T-cell (primary cell): Measurements from ENCODE around the gene WWP2. TPM values are rescaled to one million over a fixed set of nuclear protein-coding genes. Genes with fewer than 3 reads are reported as not detected.

Source experiments
- ATAC-seq, 4 experiments: fragments of 200-7000 bp in 3 of 4; fragments of 150-1000 bp in 1 of 4; cut with Tn5 transposase; replicated peaks in 1 of 4; 1 replicate in 3 of 4; 2 replicates in 1 of 4; pipeline ENCODE4 v1.10.0; 2021; ENCODE audit warnings: moderate library complexity in 3 of 4, mild to moderate bottlenecking in 2 of 4, moderate number of reproducible peaks in 1 of 4
- CTCF ChIA-PET, 2 donors: fragments of 300-600 bp; sonication (Branson Sonifier 250); formaldehyde crosslinking; loops; one replicate each; lab custom pipeline; 2022; ENCODE audit warnings: antibody characterized with exemption in 2 of 2; lab: Charles Lee
- POLR2A ChIA-PET, 2 donors: fragments of 300-600 bp; sonication (Branson Sonifier 250); formaldehyde crosslinking; loops; one replicate each; lab custom pipeline; 2022; ENCODE audit warnings: antibody characterized with exemption in 2 of 2; lab: Charles Lee
- DNase-seq, 35 experiments: peaks; one replicate each; pipeline versions ENCODE4 v3.0.0 to v3.0.0-alpha.2; 2013 to 2023
- H3K27ac ChIP-seq: one replicate; pipeline ENCODE4 v1.5.1; 2013; ENCODE audit warnings: low read length
- H3K27me3 ChIP-seq, 2 experiments: replicated peaks in 1 of 2; 1 replicate in 1 of 2; 2 replicates in 1 of 2; pipeline versions ENCODE4 v1.6.1 to v1.7.0; 2013; ENCODE audit warnings: low read length in 1 of 2, mixed read lengths in 1 of 2; ENCODE audit not compliant: control insufficient read depth in 2 of 2, insufficient read depth in 2 of 2; ENCODE audit errors: extremely low read depth in 1 of 2
- H3K36me3 ChIP-seq, 2 donors: 1 replicate in 1 of 2; 2 replicates in 1 of 2; pipeline versions ENCODE4 v1.6.1 to v1.7.0; 2013; ENCODE audit warnings: low read length in 1 of 2; ENCODE audit not compliant: control insufficient read depth in 2 of 2, insufficient read depth in 1 of 2; ENCODE audit errors: extremely low read depth in 1 of 2
- H3K4me1 ChIP-seq, 2 experiments: 1 replicate in 1 of 2; 2 replicates in 1 of 2; pipeline versions ENCODE4 v1.6.1 to v1.7.0; 2013; ENCODE audit warnings: low read length in 2 of 2, mixed read lengths in 1 of 2; ENCODE audit not compliant: insufficient read depth in 2 of 2, control insufficient read depth in 1 of 2; ENCODE audit errors: extremely low read depth in 1 of 2
- H3K4me3 ChIP-seq, 2 donors: 1 replicate in 1 of 2; 2 replicates in 1 of 2; pipeline versions ENCODE4 v1.5.1 to v1.7.0; 2013; ENCODE audit warnings: mild to moderate bottlenecking in 2 of 2, low read length in 1 of 2, moderate library complexity in 1 of 2; ENCODE audit not compliant: control insufficient read depth in 1 of 2; ENCODE audit errors: extremely low read depth in 1 of 2
- H3K9me3 ChIP-seq: 2 replicates; pipeline ENCODE4 v1.7.0; 2013
- H3K27ac Mint-ChIP-seq, 2 donors: one replicate each; pipeline ENCODE4 v1.8.0; 2020 to 2021; ENCODE audit warnings: mild to moderate bottlenecking in 2 of 2, mixed read lengths in 2 of 2
- H3K27me3 Mint-ChIP-seq, 2 donors: one replicate each; pipeline ENCODE4 v1.8.0; 2021 to 2022; ENCODE audit warnings: mixed read lengths in 2 of 2
- H3K36me3 Mint-ChIP-seq: one replicate; pipeline ENCODE4 v1.8.0; 2021; ENCODE audit warnings: mixed read lengths
- H3K4me1 Mint-ChIP-seq, 3 donors: one replicate each; pipeline ENCODE4 v1.8.0; 2020 to 2022; ENCODE audit warnings: mixed read lengths in 3 of 3, mild to moderate bottlenecking in 1 of 3
- H3K4me3 Mint-ChIP-seq, 3 donors: one replicate each; pipeline ENCODE4 v1.8.0; 2020 to 2022; ENCODE audit warnings: mild to moderate bottlenecking in 3 of 3, mixed read lengths in 3 of 3, moderate library complexity in 3 of 3
- H3K9me3 Mint-ChIP-seq, 3 donors: one replicate each; pipeline ENCODE4 v1.8.0; 2020 to 2022; ENCODE audit warnings: mixed read lengths in 3 of 3
- WGBS: methylation state at CpG from one replicate; pipeline ENCODE4 v1.1.5; 2013; ENCODE audit warnings: missing lambda C conversion rate; ENCODE audit not compliant: insufficient coverage; 5-methylcytosine and 5-hydroxymethylcytosine counted together
- total RNA-seq, 35 experiments: library from RNA in 6 of 35; stranded (reverse) in 6 of 35; fragments of 120-200 nt in 1 of 35; gene quantifications; one replicate each; pipeline versions ENCODE4 v1.2.1 to v1.2.4 and lab custom pipeline; 2013 to 2026

The WWP2 gene
- total RNA-seq, 5 donors from 2014 or later (not counting 1 experiment from before 2014, with no cell fraction given), result 55.3 to 78.5 (median 66.4) TPM

DNA sequence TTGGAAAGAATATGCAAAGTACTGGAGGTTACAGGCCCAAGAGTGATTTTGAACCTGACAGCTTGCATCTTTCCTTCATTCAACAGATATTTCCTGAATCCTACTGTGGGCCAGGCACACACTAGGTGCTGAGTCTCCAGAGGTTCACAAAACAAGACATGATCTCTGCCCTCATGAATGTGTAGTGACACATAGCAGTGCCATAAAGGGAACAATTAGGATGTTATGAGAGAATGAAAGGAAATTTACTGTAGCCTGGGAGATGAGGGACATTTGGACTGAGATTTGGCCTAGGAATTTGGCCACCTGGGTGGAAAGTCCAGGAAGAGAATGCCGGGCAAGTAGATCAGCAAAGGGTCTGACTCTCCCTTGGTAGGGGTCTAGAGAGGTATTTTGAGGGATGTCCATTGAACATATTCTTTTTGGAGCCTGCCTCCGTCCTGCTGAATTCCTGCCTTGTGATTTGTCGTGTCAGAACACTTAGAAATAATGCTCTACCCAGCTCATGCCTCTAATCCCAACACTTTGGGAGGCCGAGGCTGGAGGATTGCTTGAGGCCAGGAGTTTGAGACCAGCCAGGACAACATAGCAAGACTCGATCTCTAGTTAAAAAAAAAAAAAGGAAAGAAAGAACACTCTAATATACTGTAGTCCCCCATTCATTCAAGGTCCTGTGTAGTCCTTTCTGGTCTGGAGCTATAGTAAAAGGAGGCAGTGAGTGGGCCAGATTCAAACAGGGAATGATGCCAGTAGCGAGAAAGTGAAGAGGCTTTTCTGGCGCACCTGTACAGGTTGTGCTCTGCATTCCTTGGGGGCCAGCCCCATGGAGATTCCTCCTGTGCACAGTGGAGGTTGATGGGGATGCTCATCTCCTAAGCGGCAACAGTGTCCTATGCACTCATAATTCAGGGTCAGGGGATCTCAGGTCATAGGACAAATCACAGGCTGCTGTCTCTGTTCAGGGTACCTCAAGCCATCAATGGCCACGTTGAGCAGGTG lies 98.4 kb downstream of the WWP2 start:
- Histone ChIP-seq H3K4me1 (no peaks in the 10 kb centered on the region), H3K27me3 (no peaks in the 10 kb centered on the region), H3K9me3 (no peaks in the 10 kb centered on the region), H3K36me3 (peaks cover 2 to 12% of the 10 kb centered on the region in 2 donors), H3K4me3 (no peak overlapping the region), H3K27ac (no peak overlapping the region)
- ATAC-seq, result no peak
- Mint-ChIP-seq H3K9me3 (no peaks in the 10 kb centered on the region), H3K27me3 (no peaks in the 10 kb centered on the region), H3K36me3 (peaks cover 23% of the 10 kb centered on the region), H3K27ac (no peak overlapping the region), H3K4me1 (peaks cover 0 to 3% (median under 1%) of the 10 kb centered on the region in 3 donors), H3K4me3 (no peak overlapping the region)
- ChIA-PET CTCF (no interaction called here), POLR2A (no interaction called here)
- WGBS, result 100% methylated on average over 2 of the region's 9 CpGs
- DNase-seq, result no peak

DNA sequence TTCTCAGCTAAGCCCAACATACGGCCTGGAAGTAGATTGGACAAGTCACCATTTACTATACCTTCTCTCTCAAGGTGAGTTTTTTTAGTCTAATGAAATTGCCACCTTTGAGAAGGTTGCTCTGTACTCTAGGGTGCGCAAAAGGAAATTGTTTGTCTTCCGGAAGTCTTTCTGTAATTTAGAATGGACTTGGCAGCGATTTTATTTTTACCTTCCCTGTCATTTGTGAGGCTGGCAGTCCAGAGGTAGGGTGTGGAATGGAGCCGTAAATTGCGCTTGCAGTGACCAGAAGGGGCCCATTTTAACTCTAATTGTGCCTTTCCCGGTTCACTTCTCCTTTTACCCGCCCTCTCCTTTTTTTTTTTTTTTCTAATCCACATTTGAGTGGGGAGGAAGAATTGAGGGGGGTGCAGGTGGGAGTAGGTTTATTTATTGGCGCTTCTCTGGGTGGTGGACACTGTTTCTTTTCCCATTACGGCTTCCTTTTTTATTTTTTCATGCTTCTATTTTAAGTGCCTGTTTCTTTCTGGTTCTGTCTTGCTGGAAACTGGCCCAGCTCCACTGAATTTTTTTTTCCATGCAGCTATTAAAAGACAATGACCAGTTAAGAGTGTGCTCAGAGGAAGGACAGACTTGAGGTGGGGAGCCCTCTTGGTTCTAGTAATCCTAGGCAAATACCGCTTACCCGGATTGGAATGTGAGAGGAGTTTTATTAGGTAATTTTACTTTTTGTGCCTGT lies 99.3 kb downstream of the WWP2 start:
- no peak for ATAC-seq
- H3K4me1 Mint-ChIP-seq, result peaks cover 0 to 1% (median 0%) of the 10 kb centered on the region in 3 donors
- no peaks in the 10 kb centered on the region for H3K27me3 Mint-ChIP-seq
- peaks cover 25% of the 10 kb centered on the region for H3K36me3 Mint-ChIP-seq
- Histone ChIP-seq H3K36me3 (peaks cover 0 to 12% of the 10 kb centered on the region in 2 donors), H3K9me3 (no peaks in the 10 kb centered on the region), H3K27me3 (no peaks in the 10 kb centered on the region), H3K27ac (no peak overlapping the region), H3K4me3 (no peak overlapping the region), H3K4me1 (no peaks in the 10 kb centered on the region)
- DNase-seq, result no peak
- no peak overlapping the region for H3K27ac Mint-ChIP-seq
- CTCF ChIA-PET, result no interaction called here
- H3K4me3 Mint-ChIP-seq, result no peak overlapping the region
- WGBS, result 83% methylated on average over 3 of the region's 12 CpGs
- no peaks in the 10 kb centered on the region for H3K9me3 Mint-ChIP-seq
- POLR2A ChIA-PET, result no interaction called here

DNA sequence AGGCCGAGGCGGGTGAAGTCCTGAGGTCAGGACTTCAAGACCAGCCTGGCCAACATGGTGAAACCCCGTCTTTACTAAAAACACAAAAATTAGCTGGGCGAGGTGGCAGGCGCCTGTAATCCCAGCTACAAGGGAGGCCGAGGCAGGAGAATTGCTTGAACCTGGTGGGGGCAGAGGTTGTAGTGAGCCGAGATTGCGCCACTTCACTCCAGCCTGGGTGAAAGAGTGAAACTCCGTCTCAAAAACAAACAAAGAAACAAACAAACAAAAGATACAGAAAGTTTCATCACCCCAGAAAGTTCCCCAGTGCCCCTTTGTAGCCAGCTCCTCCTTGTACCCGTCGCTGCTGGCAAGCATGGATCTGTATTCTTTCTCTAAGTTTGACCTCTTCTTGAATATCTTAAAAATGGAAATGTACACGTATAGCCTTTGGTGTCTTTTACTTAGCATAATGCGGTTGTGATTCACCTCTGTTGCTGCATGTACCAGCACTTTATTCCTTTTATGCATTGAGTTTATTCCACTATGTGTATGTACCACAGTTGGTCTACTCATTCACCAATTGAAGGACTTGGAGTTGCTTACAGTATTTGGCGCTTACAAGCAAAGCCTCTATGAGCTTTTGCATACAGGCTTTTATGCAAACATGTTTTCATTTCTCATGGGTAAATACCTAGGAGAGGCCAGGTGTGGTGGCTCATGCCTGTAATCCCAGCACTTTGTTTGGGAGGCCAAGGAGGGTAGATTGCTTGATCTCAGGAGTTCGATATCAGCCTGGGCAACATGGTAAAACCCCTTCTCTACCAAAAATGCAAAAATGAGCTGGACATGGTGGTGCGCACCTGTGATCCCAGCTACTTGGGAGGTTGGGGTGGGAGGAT lies 101.5 kb downstream of the WWP2 start:
- no peak overlapping the region for H3K27ac ChIP-seq
- no peak overlapping the region for H3K27ac Mint-ChIP-seq
- no peak for DNase-seq
- H3K9me3 Mint-ChIP-seq, result no peaks in the 10 kb centered on the region
- ChIA-PET CTCF (no interaction called here), POLR2A (no interaction called here)
- H3K4me1 ChIP-seq, result no peaks in the 10 kb centered on the region
- no peaks in the 10 kb centered on the region for H3K9me3 ChIP-seq
- H3K36me3 Mint-ChIP-seq, result peaks cover 24% of the 10 kb centered on the region
- H3K27me3 Mint-ChIP-seq, result no peaks in the 10 kb centered on the region
- H3K4me1 Mint-ChIP-seq, result no peaks in the 10 kb centered on the region
- 100% methylated on average over 4 of the region's 16 CpGs for WGBS
- ATAC-seq, result no peak
- no peaks in the 10 kb centered on the region for H3K27me3 ChIP-seq
- H3K4me3 ChIP-seq, result no peak overlapping the region
- H3K4me3 Mint-ChIP-seq, result no peak overlapping the region
- H3K36me3 ChIP-seq, result peaks cover 0 to 13% of the 10 kb centered on the region in 2 donors

DNA sequence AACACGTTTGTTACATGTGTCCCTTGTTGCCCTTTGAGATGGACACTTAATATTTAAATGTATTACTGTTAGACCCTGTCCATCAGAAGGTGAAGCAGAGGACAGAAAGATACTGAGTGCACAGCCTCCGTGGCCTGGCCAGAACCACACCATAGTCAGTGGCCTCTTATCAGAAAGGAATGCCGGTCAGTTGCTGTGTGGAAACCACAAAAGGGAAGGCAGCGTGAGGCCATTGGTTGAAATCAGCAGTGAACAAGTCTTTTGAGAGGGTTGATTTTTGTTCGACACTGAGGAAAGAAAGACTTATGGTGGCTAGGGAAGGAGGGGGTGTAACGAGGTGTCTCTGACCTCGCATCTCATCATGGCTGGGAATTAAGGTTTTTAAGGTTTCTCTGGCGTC lies 103.6 kb downstream of the WWP2 start:
- DNase-seq (no peak), ATAC-seq (no peak)
- Histone ChIP-seq H3K4me3 (no peak overlapping the region), H3K27me3 (no peaks in the 10 kb centered on the region), H3K4me1 (no peaks in the 10 kb centered on the region), H3K36me3 (peaks cover 5 to 10% of the 10 kb centered on the region in 2 donors), H3K9me3 (no peaks in the 10 kb centered on the region), H3K27ac (no peak overlapping the region)
- CTCF ChIA-PET, result no interaction called here
- Mint-ChIP-seq H3K4me1 (no peaks in the 10 kb centered on the region), H3K27me3 (no peaks in the 10 kb centered on the region), H3K27ac (no peak overlapping the region), H3K36me3 (peaks cover 23% of the 10 kb centered on the region), H3K4me3 (no peak overlapping the region), H3K9me3 (no peaks in the 10 kb centered on the region)
- 81% methylated on average over 8 of the region's 8 CpGs for WGBS
- POLR2A ChIA-PET, result no interaction called here

DNA sequence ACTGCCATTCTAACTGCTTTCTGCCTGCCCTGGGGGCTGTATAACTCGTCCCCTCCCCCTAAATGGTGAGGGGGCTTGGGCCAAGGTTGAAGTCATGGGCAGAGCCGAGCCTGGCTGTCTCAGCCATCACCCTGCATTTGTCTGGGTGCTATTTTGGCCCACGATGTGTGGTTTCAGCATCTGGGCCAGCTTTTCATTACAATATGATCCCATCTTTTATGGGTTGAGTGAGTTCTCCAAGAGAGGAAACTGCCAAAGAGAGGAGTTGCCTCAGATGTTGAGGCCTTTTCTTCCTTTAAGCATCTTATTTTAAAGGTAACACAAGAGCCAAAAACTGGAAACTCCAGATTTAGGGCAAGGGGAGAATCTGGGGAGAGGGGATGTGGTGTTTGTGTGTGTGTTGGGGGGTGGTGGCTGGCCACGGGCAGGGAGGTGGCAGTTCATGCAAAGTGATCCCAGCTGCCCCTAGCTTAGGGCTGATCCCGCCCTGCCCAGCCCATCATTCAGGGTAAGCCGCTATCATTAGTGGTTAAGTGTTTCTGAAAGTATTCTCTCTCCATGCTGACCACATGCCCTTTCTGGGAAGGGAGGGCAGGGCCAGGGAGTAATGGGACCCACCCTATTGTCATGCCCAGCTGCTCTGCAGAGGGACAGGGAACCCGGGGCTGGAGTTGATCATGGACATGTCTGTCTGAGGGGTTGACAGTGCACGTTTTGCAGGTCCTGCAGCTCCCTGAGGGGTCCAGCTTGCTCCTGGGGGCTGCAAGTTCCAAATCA lies 105.8 kb downstream of the WWP2 start:
- no peaks in the 10 kb centered on the region for H3K4me1 Mint-ChIP-seq
- H3K27me3 ChIP-seq, result no peaks in the 10 kb centered on the region
- no peak overlapping the region for H3K27ac ChIP-seq
- H3K36me3 Mint-ChIP-seq, result peaks cover 37% of the 10 kb centered on the region
- H3K4me1 ChIP-seq, result no peaks in the 10 kb centered on the region
- no peaks in the 10 kb centered on the region for H3K27me3 Mint-ChIP-seq
- no peak overlapping the region for H3K4me3 ChIP-seq
- no peak for ATAC-seq
- no peaks in the 10 kb centered on the region for H3K9me3 ChIP-seq
- H3K9me3 Mint-ChIP-seq, result no peaks in the 10 kb centered on the region
- ChIA-PET CTCF (no interaction called here), POLR2A (no interaction called here)
- peaks cover 7 to 22% of the 10 kb centered on the region in 2 donors for H3K36me3 ChIP-seq
- WGBS, result 88% methylated on average over 1 of the region's 8 CpGs
- H3K27ac Mint-ChIP-seq, result peak overlapping the region in 1 of 2 donors; percentile 23
- no peak overlapping the region for H3K4me3 Mint-ChIP-seq
- no peak for DNase-seq
